Muscle layer of duodenum (tissue), 2 donors: Measurements from ENCODE around the gene VPS37C.

Experiments used
- H3K27ac ChIP-seq: one replicate; pipeline ENCODE4 v1.7.0; 2013; ENCODE audit warnings: mild to moderate bottlenecking, low read length
- H3K27me3 ChIP-seq: one replicate; pipeline ENCODE4 v1.7.0; 2013; ENCODE audit warnings: low read depth, mild to moderate bottlenecking, control low read depth, low read length
- H3K36me3 ChIP-seq, 2 donors: one replicate each; pipeline ENCODE4 v1.7.0; 2013; ENCODE audit warnings: low read length in 2 of 2, control low read depth in 1 of 2, mild to moderate bottlenecking in 1 of 2; ENCODE audit not compliant: insufficient read depth in 2 of 2, control insufficient read depth in 1 of 2
- H3K4me1 ChIP-seq, 2 donors: one replicate each; pipeline ENCODE4 v1.7.0; 2013; ENCODE audit warnings: low read length in 2 of 2, mild to moderate bottlenecking in 2 of 2, control low read depth in 1 of 2, moderate library complexity in 1 of 2; ENCODE audit not compliant: insufficient read depth in 2 of 2, control insufficient read depth in 1 of 2
- H3K4me3 ChIP-seq, 2 donors: one replicate each; pipeline ENCODE4 v1.7.0; 2013; ENCODE audit warnings: low read length in 2 of 2, low read depth in 1 of 2, mild to moderate bottlenecking in 1 of 2
- H3K9me3 ChIP-seq, 2 donors: one replicate each; pipeline ENCODE4 v1.7.0; 2013; ENCODE audit warnings: low read length in 2 of 2, control low read depth in 1 of 2, mild to moderate bottlenecking in 1 of 2; ENCODE audit not compliant: control insufficient read depth in 1 of 2
- donor health status: healthy.

VPS37C gene

DNA sequence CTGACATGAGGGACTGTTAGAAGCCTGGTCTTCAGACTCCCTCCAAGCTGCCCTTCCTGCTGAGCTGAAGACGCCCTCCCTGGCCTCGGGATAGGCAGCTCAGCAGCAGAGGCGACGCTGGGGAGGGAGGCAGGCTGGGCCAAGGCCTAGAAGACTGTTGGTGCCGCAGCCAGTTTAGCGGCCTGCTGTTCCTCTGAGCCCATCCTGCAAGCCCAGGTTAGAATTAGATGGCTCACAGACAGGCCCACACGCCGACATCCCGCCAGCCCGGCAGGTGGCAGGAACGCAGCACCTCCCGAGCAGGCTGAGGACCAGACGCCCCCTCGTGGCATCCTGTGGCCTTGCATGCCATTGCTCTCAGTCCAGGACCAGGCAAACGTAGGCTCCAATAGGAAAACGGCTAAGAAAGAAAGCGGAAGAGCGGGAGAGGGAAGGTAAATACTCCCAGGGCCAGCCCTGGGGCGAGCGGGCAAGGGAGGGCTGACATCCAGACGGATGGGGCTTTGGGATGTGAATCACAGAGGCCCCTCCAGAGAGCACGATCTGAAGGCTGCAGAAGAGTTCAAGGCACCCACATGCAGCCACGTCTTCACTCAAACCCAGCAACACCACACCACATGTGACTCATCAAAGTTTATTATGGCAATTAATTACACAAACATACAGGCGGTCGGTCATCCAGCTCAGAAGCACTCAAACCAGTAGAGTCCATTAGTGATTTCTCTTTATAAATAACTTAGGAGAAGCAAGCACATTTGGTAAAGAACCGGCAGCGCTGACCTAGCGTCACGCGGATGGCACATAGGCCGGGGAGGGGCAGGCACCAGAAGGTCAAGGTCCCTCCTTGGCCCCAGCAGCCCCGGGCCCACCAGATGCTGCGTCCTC, 31.3 kb downstream of the VPS37C start:
- H3K27me3 ChIP-seq: no peaks in the 10 kb centered on the region
- peaks cover 14 to 42% of the 10 kb centered on the region in 2 donors for H3K36me3 ChIP-seq
- no peaks in the 10 kb centered on the region for H3K9me3 ChIP-seq
- H3K4me1 ChIP-seq: peaks cover 7 to 18% of the 10 kb centered on the region in 2 donors
- peak overlapping the region; percentile 40 to 42 for H3K4me3 ChIP-seq
- peak overlapping the region; percentile 72 for H3K27ac ChIP-seq

GRCh38 chr11:61128947-61129638, 32.1 kb downstream of the VPS37C start:
- Histone ChIP-seq H3K27ac (no peak overlapping the region), H3K9me3 (no peaks in the 10 kb centered on the region), H3K4me3 (no peak overlapping the region), H3K27me3 (no peaks in the 10 kb centered on the region), H3K36me3 (peaks cover 11 to 34% of the 10 kb centered on the region in 2 donors), H3K4me1 (peaks cover 7 to 18% of the 10 kb centered on the region in 2 donors)

- peaks cover 5 to 23% of the 10 kb centered on the region in 2 donors for H3K36me3 ChIP-seq
- no peak overlapping the region for H3K27ac ChIP-seq
- H3K4me1 ChIP-seq: peaks cover 7 to 18% of the 10 kb centered on the region in 2 donors
- no peaks in the 10 kb centered on the region for H3K9me3 ChIP-seq
- no peaks in the 10 kb centered on the region for H3K27me3 ChIP-seq
- no peak overlapping the region for H3K4me3 ChIP-seq
These were observed 33.2 kb downstream of the VPS37C start for GRCh38 chr11:61127991-61128390.

GRCh38 chr11:61126256-61126655, 35.0 kb downstream of the VPS37C start:
- no peaks in the 10 kb centered on the region for H3K27me3 ChIP-seq
- peaks cover 7 to 25% of the 10 kb centered on the region in 2 donors for H3K4me1 ChIP-seq
- no peak overlapping the region for H3K4me3 ChIP-seq
- peaks cover 5 to 9% of the 10 kb centered on the region in 2 donors for H3K36me3 ChIP-seq
- H3K9me3 ChIP-seq: no peaks in the 10 kb centered on the region
- H3K27ac ChIP-seq: no peak overlapping the region

- Histone ChIP-seq H3K36me3 (peaks cover 0 to 9% of the 10 kb centered on the region in 2 donors), H3K4me3 (no peak overlapping the region), H3K27ac (no peak overlapping the region), H3K27me3 (no peaks in the 10 kb centered on the region), H3K4me1 (peaks cover 4 to 32% of the 10 kb centered on the region in 2 donors), H3K9me3 (no peaks in the 10 kb centered on the region)
These were observed 35.9 kb downstream of the VPS37C start for GRCh38 chr11:61125310-61125684.

- Histone ChIP-seq H3K36me3 (peaks cover 0 to 9% of the 10 kb centered on the region in 2 donors), H3K27ac (no peak overlapping the region)
These were observed 36.5 kb downstream of the VPS37C start for GRCh38 chr11:61124574-61125309.

GRCh38 chr11:61123775-61124571, 37.3 kb downstream of the VPS37C start:
- Histone ChIP-seq H3K36me3 (peaks cover 0 to 9% of the 10 kb centered on the region in 2 donors), H3K4me3 (no peak overlapping the region), H3K4me1 (peaks cover 0 to 27% of the 10 kb centered on the region in 2 donors), H3K27ac (no peak overlapping the region), H3K9me3 (no peaks in the 10 kb centered on the region), H3K27me3 (no peaks in the 10 kb centered on the region)

More at GRCh38 chr11:61124574-61125309, 36.5 kb downstream of the VPS37C start:
- peaks cover 0 to 27% of the 10 kb centered on the region in 2 donors for H3K4me1 ChIP-seq
- no peaks in the 10 kb centered on the region for H3K9me3 ChIP-seq
- no peak overlapping the region for H3K4me3 ChIP-seq
- H3K27me3 ChIP-seq: no peaks in the 10 kb centered on the region

DNA sequence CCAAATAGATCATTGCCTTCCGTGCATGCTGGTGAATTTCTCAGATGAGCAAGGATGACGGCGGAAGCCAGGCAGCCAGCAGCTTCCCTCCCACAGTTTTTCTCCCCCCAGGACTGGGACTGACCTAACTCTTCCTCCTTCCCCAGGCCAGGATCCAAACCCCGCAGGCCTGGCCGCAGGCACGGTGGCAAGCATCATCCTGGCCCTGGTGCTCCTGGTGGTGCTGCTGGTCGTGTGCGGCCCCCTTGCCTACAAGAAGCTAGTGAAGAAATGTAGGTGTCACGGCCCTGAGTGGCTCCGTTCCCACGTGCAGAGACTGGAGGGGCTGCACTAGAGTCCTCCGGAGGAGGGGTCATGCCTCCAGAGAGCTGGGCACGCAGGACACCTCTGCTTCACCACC, 38.5 kb downstream of the VPS37C start:
- no peak overlapping the region for H3K27ac ChIP-seq
- no peak overlapping the region for H3K4me3 ChIP-seq
- H3K36me3 ChIP-seq: no peaks in the 10 kb centered on the region
- H3K4me1 ChIP-seq: peaks cover 0 to 27% of the 10 kb centered on the region in 2 donors
- no peaks in the 10 kb centered on the region for H3K27me3 ChIP-seq
- no peaks in the 10 kb centered on the region for H3K9me3 ChIP-seq

- no peak overlapping the region for H3K27ac ChIP-seq
- no peaks in the 10 kb centered on the region for H3K36me3 ChIP-seq
These were observed 39.3 kb downstream of the VPS37C start for GRCh38 chr11:61121917-61122316.

DNA sequence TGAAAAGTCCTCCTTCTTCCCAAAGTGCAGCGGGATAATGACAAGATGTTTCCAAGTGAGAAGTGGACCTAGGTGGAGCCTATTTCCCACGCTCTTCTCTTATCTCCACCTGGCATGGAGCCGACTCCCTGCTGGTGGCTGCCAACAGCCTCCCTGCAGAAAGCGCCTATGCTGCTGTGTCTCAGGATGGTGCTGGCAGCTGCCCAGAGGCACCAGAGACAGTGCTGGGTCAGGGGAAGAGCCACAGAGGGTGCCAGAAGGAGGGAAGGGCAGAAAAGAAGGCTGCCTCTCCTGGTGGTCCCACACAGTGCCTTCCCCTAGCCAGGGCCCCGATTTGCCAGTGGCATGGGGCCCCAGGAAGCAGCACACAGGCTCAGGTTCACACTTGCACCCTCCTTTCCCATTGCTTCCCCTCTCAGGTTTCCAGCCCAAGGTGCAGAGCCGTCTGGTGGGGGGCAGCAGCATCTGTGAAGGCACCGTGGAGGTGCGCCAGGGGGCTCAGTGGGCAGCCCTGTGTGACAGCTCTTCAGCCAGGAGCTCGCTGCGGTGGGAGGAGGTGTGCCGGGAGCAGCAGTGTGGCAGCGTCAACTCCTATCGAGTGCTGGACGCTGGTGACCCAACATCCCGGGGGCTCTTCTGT, 39.9 kb downstream of the VPS37C start:
- Histone ChIP-seq H3K27me3 (no peaks in the 10 kb centered on the region), H3K4me1 (peaks cover 0 to 25% of the 10 kb centered on the region in 2 donors), H3K27ac (no peak overlapping the region), H3K36me3 (no peaks in the 10 kb centered on the region), H3K4me3 (no peak overlapping the region), H3K9me3 (no peaks in the 10 kb centered on the region)

More at GRCh38 chr11:61121917-61122316, 39.3 kb downstream of the VPS37C start:
- no peak overlapping the region for H3K4me3 ChIP-seq
- H3K4me1 ChIP-seq: peaks cover 0 to 27% of the 10 kb centered on the region in 2 donors
- no peaks in the 10 kb centered on the region for H3K9me3 ChIP-seq
- H3K27me3 ChIP-seq: no peaks in the 10 kb centered on the region
